ENCODE measurements around the gene TMEM63A. TPM values are rescaled to one million over a fixed set of nuclear protein-coding genes. Genes with fewer than 3 reads are reported as not detected.

TMEM63A gene
- total and polyA plus RNA-seq, 10 donors = 15.0 to 143 (median 109) TPM

DNA sequence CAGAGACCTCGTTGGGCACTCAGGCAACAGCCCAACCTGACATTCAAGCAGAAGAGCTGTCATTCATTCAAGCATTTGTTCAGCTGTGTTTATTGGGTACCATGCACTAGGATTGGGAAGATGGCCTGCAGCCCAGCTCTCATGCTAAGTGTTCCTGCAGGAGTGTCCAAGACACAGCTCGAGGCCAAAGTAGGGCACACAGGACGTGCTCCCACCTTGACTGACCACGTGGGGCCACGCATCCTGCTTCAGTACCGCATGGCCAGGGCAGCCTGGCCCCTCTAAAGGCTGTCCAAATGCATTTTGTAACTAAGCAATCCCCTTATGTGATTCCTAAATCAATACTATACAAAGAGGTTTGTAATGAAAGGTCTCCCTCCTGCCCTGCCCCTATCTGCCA is 32.2 kb upstream of the TMEM63A start:
- WGBS, 5 donors = 82 to 93% (median 88%) methylated on average over 6 of the region's 6 CpGs
- DNase-seq = no peak
- H3K4me3 ChIP-seq = no peak overlapping the region
- no peak overlapping the region for H3K27ac ChIP-seq
- peaks cover 0 to 65% (median 22%) of the 10 kb centered on the region in 6 donors for H3K36me3 ChIP-seq
- peaks cover 0 to 31% (median 17%) of the 10 kb centered on the region in 6 donors for H3K4me1 ChIP-seq
- TF ChIP-seq POLR2A (IDR thresholded peaks at IDR 0.05) = no peak
- TF ChIP-seq POLR2AphosphoS5 (IDR thresholded peaks at IDR 0.05) = no peak
- TF ChIP-seq, protein P1, sequence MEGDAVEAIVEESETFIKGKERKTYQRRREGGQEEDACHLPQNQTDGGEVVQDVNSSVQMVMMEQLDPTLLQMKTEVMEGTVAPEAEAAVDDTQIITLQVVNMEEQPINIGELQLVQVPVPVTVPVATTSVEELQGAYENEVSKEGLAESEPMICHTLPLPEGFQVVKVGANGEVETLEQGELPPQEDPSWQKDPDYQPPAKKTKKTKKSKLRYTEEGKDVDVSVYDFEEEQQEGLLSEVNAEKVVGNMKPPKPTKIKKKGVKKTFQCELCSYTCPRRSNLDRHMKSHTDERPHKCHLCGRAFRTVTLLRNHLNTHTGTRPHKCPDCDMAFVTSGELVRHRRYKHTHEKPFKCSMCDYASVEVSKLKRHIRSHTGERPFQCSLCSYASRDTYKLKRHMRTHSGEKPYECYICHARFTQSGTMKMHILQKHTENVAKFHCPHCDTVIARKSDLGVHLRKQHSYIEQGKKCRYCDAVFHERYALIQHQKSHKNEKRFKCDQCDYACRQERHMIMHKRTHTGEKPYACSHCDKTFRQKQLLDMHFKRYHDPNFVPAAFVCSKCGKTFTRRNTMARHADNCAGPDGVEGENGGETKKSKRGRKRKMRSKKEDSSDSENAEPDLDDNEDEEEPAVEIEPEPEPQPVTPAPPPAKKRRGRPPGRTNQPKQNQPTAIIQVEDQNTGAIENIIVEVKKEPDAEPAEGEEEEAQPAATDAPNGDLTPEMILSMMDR (IDR thresholded peaks at IDR 0.05 in 8 of 11, conservative IDR thresholded peaks at IDR 0.05 in 3 of 11) = no peak
- intact Hi-C loops (cut with DNase I; ENCODE audit: low total_unique reads) = loop anchor here (5.0 kb wide), 1 partner anchor 137 kb away; the partner anchor contains the start of gene SRP9
- no peaks in the 10 kb centered on the region for H3K9me3 ChIP-seq
- no peaks in the 10 kb centered on the region for H3K27me3 ChIP-seq (replicated peaks in 1 of 7)

DNA sequence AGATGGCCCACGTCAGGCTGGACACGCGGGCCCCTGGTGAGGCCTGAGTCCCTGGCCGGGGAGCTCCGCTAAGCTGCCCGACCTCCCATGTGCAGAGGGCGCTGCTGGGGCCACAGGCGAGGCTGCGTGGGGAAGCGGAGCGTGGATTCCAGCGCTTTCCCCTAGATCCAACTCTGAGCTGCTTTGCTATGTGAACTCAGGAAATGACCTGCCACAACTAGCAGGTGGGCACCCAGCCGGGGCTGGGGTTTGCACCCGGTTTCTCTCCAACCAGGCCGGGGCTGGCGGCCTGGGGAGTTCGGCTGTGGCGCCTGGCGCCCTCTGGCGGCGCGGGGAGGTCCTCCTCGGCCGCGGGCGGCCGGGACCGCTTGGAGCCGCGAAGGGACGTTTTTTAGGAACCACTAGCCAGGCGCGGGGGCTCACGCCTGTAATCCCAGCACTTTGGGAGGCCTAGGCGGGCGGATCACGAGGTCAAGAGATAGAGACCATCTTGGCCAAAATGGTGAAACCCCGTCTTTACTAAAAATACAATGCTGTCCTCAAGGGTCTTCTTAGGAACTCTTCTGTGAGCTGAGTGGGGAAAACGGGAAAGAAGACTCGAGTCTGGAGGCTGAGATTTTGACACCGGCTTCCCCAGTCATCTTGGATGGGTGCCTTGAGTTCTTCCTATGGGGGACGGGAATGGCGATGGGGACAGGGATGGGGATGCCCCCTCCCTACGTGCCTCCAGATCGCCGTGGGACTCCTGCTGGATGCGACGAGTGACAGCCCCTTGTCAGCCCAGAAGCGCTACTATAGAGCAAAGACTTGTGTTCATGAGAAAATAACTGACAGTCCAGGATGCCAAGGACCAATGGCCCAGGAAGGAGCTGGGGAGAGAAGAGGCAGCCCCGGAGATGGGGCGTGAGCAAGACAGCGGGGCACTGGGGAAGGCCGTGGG is 29.3 kb upstream of the TMEM63A start:
- DNase-seq = peak; percentile 92
- Histone ChIP-seq H3K4me1 (peaks cover 0 to 26% (median 16%) of the 10 kb centered on the region in 6 donors), H3K27me3 (replicated peaks in 1 of 7) (no peaks in the 10 kb centered on the region), H3K36me3 (peaks cover 0 to 36% (median 6%) of the 10 kb centered on the region in 6 donors), H3K27ac (peak overlapping the region in 2 of 8 donors; percentile 1 to 6), H3K4me3 (peak overlapping the region in 1 of 8 donors; percentile 3), H3K9me3 (no peaks in the 10 kb centered on the region)
- intact Hi-C loops (cut with DNase I; ENCODE audit: low total_unique reads) = loop anchor here (2.0 to 5.0 kb wide), 2 partner anchors 134 to 437 kb away; partner anchors contain the start of gene SRP9
- 41 to 50% (median 49%) methylated on average over 50 to 53 of the region's 53 CpGs for WGBS, 5 donors
- TF ChIP-seq, protein P1 (IDR thresholded peaks at IDR 0.05 in 8 of 11, conservative IDR thresholded peaks at IDR 0.05 in 3 of 11) = peak; percentile 61 to 98 (median 94)
- TF ChIP-seq POLR2AphosphoS5 (IDR thresholded peaks at IDR 0.05) (peak; percentile 46 to 78 (median 56)), POLR2A (IDR thresholded peaks at IDR 0.05) (no peak)

DNA sequence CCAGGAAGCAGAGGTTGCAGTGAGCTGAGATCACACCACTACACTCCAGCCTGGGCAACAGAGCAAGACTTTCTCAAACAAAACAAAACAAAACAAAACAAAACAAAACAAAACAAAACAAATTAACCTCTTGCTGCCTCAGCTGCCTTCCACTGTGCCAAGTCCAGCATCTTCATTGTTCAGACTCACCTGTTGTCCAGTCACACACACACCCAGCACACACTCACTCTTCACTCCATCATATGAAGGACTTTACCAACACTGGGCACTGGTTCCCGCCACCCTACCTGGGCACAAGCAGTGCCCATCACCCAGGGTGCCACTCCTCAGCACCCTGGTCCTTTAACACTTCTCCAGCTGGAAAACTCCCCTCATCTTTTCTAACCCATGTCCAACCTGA is 27.3 kb upstream of the TMEM63A start:
- peaks cover 0 to 16% (median 0%) of the 10 kb centered on the region in 6 donors for H3K36me3 ChIP-seq
- DNase-seq = peak; percentile 17
- no peaks in the 10 kb centered on the region for H3K27me3 ChIP-seq (replicated peaks in 1 of 7)
- peaks cover 0 to 26% (median 16%) of the 10 kb centered on the region in 6 donors for H3K4me1 ChIP-seq
- WGBS, 5 donors = 93 to 100% (median 96%) methylated on average over 1 of the region's 1 CpG
- H3K27ac ChIP-seq = no peak overlapping the region
- H3K4me3 ChIP-seq = no peak overlapping the region
- TF ChIP-seq, protein P1 (IDR thresholded peaks at IDR 0.05 in 8 of 11, conservative IDR thresholded peaks at IDR 0.05 in 3 of 11) = no peak
- TF ChIP-seq POLR2A (IDR thresholded peaks at IDR 0.05) (no peak), POLR2AphosphoS5 (IDR thresholded peaks at IDR 0.05) (no peak)
- intact Hi-C loops (cut with DNase I; ENCODE audit: low total_unique reads) = loop anchor here (10.0 kb wide), 1 partner anchor 65 kb away; no protein-coding TSS in a partner anchor
- H3K9me3 ChIP-seq = no peaks in the 10 kb centered on the region

DNA sequence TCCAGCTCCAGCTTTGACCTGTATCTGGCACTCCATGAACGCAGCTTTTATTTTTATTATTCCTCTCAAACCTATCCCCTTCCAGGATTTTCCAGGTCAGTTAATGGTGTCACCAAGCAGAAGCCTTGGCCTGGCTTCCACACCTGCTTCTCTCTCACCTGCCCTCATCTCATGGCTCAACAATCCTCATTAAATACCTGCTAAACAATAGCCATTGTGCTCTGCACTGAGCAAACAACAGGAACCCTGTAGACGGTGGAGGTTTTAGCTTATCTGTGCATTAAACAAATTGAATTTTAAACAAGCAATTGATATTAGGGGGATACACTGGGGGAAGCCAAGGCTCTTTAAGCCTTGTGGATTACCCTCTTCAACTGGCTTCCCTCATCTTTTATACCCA is 26.6 kb upstream of the TMEM63A start:
- H3K9me3 ChIP-seq = no peaks in the 10 kb centered on the region
- H3K36me3 ChIP-seq = peaks cover 0 to 13% (median 0%) of the 10 kb centered on the region in 6 donors
- no peak overlapping the region for H3K27ac ChIP-seq
- H3K4me3 ChIP-seq = no peak overlapping the region
- TF ChIP-seq, protein P1 (IDR thresholded peaks at IDR 0.05 in 8 of 11, conservative IDR thresholded peaks at IDR 0.05 in 3 of 11) = no peak
- TF ChIP-seq POLR2A (IDR thresholded peaks at IDR 0.05) (no peak), POLR2AphosphoS5 (IDR thresholded peaks at IDR 0.05) (no peak)
- WGBS, 5 donors = 81 to 91% (median 88%) methylated on average over 2 of the region's 2 CpGs
- DNase-seq = no peak
- intact Hi-C loops (cut with DNase I; ENCODE audit: low total_unique reads) = loop anchor here (10.0 kb wide), 1 partner anchor 64 kb away; no protein-coding TSS in a partner anchor
- H3K27me3 ChIP-seq (replicated peaks in 1 of 7) = no peaks in the 10 kb centered on the region
- H3K4me1 ChIP-seq = peaks cover 0 to 26% (median 16%) of the 10 kb centered on the region in 6 donors

All from spleen (tissue), 11 donors.